Embryonic facial prominence (tissue), 1 donor: ENCODE results near the gene MAPK12.

ENCODE experiments used
- DNase-seq: peaks from one replicate; pipeline ENCODE4 v3.0.0-alpha.2; 2016; ENCODE audit errors: extremely low spot score

MAPK12 gene

GRCh38 chr22:50267591-50268390, 6.3 kb upstream of the MAPK12 start:
- DNase-seq: no peak

- no peak for DNase-seq
These were observed 5.5 kb upstream of the MAPK12 start for GRCh38 chr22:50266994-50267393.

GRCh38 chr22:50264946-50265669, 3.6 kb upstream of the MAPK12 start:
- no peak for DNase-seq

- no peak for DNase-seq
These were observed 2.7 kb upstream of the MAPK12 start for GRCh38 chr22:50264104-50264745.

- no peak for DNase-seq
These were observed 1.6 kb upstream of the MAPK12 start for GRCh38 chr22:50262973-50263617.

- DNase-seq: no peak
These were observed 1.0 kb upstream of the MAPK12 start for GRCh38 chr22:50262460-50262911.

GRCh38 chr22:50260801-50261614, 475 bp downstream of the MAPK12 start:
- no peak for DNase-seq

- no peak for DNase-seq
These were observed 1.1 kb downstream of the MAPK12 start for GRCh38 chr22:50260434-50260800.

GRCh38 chr22:50259302-50259701, 2.2 kb downstream of the MAPK12 start:
- DNase-seq: no peak

- DNase-seq: no peak
These were observed 2.9 kb downstream of the MAPK12 start for GRCh38 chr22:50258361-50259292.

- DNase-seq: no peak
These were observed 3.8 kb downstream of the MAPK12 start for GRCh38 chr22:50257451-50258360.

GRCh38 chr22:50257041-50257440, 4.4 kb downstream of the MAPK12 start:
- no peak for DNase-seq

GRCh38 chr22:50256258-50256862, 5.1 kb downstream of the MAPK12 start:
- DNase-seq: no peak

GRCh38 chr22:50255607-50256006, 5.9 kb downstream of the MAPK12 start:
- DNase-seq: no peak

- no peak for DNase-seq
These were observed 6.4 kb downstream of the MAPK12 start for GRCh38 chr22:50255099-50255498.

- DNase-seq: no peak
These were observed 7.5 kb downstream of the MAPK12 start for GRCh38 chr22:50253941-50254340.

GRCh38 chr22:50253046-50253915, 8.2 kb downstream of the MAPK12 start:
- no peak for DNase-seq
